HepG2 (cell line): ENCODE measurements around the gene FAM83G. TPM values are rescaled to one million over a fixed set of nuclear protein-coding genes. Genes with fewer than 3 reads are reported as not detected.

Experiments used
- FOXM1 ChIP-seq: sonication (generic); formaldehyde crosslinking; IDR thresholded peaks from 2 replicates; pipeline ENCODE4 v1.5.0; 2020; ENCODE audit warnings: missing genetic modification reagents
- LRRFIP1 ChIP-seq: sonication (generic); formaldehyde crosslinking; conservative IDR thresholded peaks from 2 replicates; pipeline ENCODE4 v1.4.0; 2020; ENCODE audit warnings: missing genetic modification reagents
- NCOA1 ChIP-seq: sonication (generic); formaldehyde crosslinking; IDR thresholded peaks from 2 replicates; pipeline ENCODE4 v1.9.0; 2021; ENCODE audit warnings: missing genetic modification reagents
- NCOA5 ChIP-seq: sonication (generic); formaldehyde crosslinking; IDR thresholded peaks from 2 replicates; pipeline ENCODE4 v1.4.0; 2020; ENCODE audit warnings: missing genetic modification reagents
- NR1H2 ChIP-seq: sonication (generic); formaldehyde crosslinking; IDR thresholded peaks from 2 replicates; pipeline ENCODE4 v1.8.1; 2022; ENCODE audit warnings: low read depth, missing genetic modification reagents, borderline replicate concordance
- PCBP2 ChIP-seq: fragments of 200-400 bp; formaldehyde crosslinking; optimal IDR thresholded peaks from 2 replicates; pipeline ENCODE3; 2018; ENCODE audit warnings: low read length, low read depth; ENCODE audit not compliant: poor library complexity, severe bottlenecking
- RARA ChIP-seq: IDR thresholded peaks from 2 replicates; pipeline ENCODE4 v1.6.1; 2016; ENCODE audit warnings: missing genetic modification reagents, missing compliant biosample characterization
- SNAPC5 ChIP-seq: sonication (generic); formaldehyde crosslinking; IDR thresholded peaks from 2 replicates; pipeline ENCODE4 v1.8.1; 2023; ENCODE audit warnings: mild to moderate bottlenecking, missing genetic modification reagents, borderline replicate concordance
- SSRP1 ChIP-seq: IDR thresholded peaks from 2 replicates; pipeline ENCODE4 v1.6.1; 2016; ENCODE audit warnings: control low read depth
- SUZ12 ChIP-seq: fragments of 150-350 bp; IDR thresholded peaks from 2 replicates; pipeline ENCODE4 v1.6.1; 2014; ENCODE audit warnings: low read depth, low read length
- TOPORS ChIP-seq: sonication (generic); formaldehyde crosslinking; IDR thresholded peaks from 2 replicates; pipeline ENCODE4 v1.8.0; 2023; ENCODE audit warnings: mild to moderate bottlenecking, missing genetic modification reagents
- XRCC5 ChIP-seq: fragments of 200-400 bp; formaldehyde crosslinking; optimal IDR thresholded peaks from 2 replicates; pipeline ENCODE3; 2017; ENCODE audit warnings: mild to moderate bottlenecking, low read length
- ZBTB34 ChIP-seq: sonication (generic); formaldehyde crosslinking; IDR thresholded peaks from 2 replicates; pipeline ENCODE4 v1.8.0; 2022; ENCODE audit warnings: mild to moderate bottlenecking, missing genetic modification reagents
- ZFP41 ChIP-seq: sonication (generic); formaldehyde crosslinking; IDR thresholded peaks from 2 replicates; pipeline ENCODE4 v1.4.0; 2020; ENCODE audit warnings: mild to moderate bottlenecking, missing genetic modification reagents, borderline replicate concordance
- ZFP82 ChIP-seq: sonication (generic); formaldehyde crosslinking; IDR thresholded peaks from 2 replicates; pipeline ENCODE4 v1.5.1; 2020; ENCODE audit warnings: mild to moderate bottlenecking, missing genetic modification reagents, borderline replicate concordance
- ZNF280D ChIP-seq: sonication (generic); formaldehyde crosslinking; IDR thresholded peaks from 2 replicates; pipeline ENCODE4 v1.5.1; 2020; ENCODE audit warnings: mild to moderate bottlenecking, missing genetic modification reagents
- ZNF563 ChIP-seq: sonication (generic); formaldehyde crosslinking; IDR thresholded peaks from 2 replicates; pipeline ENCODE4 v1.8.0; 2022; ENCODE audit warnings: mild to moderate bottlenecking, moderate library complexity, missing genetic modification reagents
- ZNF572 ChIP-seq: sonication (generic); formaldehyde crosslinking; IDR thresholded peaks from 2 replicates; pipeline ENCODE4 v1.5.1; 2020; ENCODE audit warnings: mild to moderate bottlenecking, missing genetic modification reagents
- ZNF615 ChIP-seq: sonication (generic); formaldehyde crosslinking; IDR thresholded peaks from 2 replicates; pipeline ENCODE4 v1.5.0; 2020; ENCODE audit warnings: mild to moderate bottlenecking, missing genetic modification reagents, borderline replicate concordance
- ZNF710 ChIP-seq: sonication (generic); formaldehyde crosslinking; IDR thresholded peaks from 2 replicates; pipeline ENCODE4 v1.5.0; 2020; ENCODE audit warnings: mild to moderate bottlenecking, missing genetic modification reagents, borderline replicate concordance
- ZNF781 ChIP-seq: sonication (generic); formaldehyde crosslinking; IDR thresholded peaks from 2 replicates; pipeline ENCODE4 v1.5.1; 2020; ENCODE audit warnings: borderline replicate concordance, mild to moderate bottlenecking, missing genetic modification reagents; ENCODE audit errors: not compliant biosample characterization
- polyA plus RNA-seq, 8 experiments: library from polyadenylated mRNA; depleted of rRNA in 3 of 8; stranded (reverse) in 7 of 8; unstranded in 1 of 8; fragments of >200 nt; fragmentation: Illumina TruSeq in 4 of 8; extraction: Trizol in 4 of 8; gene quantifications; 2 replicates each; pipeline versions ENCODE4 v1.2.1 to v1.2.3, GENCODE V29; 2011 to 2016; ENCODE audit warnings: low read depth in 4 of 8, missing spikeins in 1 of 8, mixed read lengths in 1 of 8; ENCODE audit not compliant: insufficient read depth in 1 of 8
- total RNA-seq, 5 experiments: library from RNA; depleted of rRNA; stranded (reverse); fragments of >200 nt; fragmentation: Illumina TruSeq; extraction: Trizol; gene quantifications; 2 replicates each; pipeline ENCODE4 v1.2.3, GENCODE V29; 2016; ENCODE audit warnings: low read depth in 1 of 5

Gene FAM83G
- total and polyA plus RNA-seq, 2 of the 13 experiments (the other 11 are each of a cell fraction or from before 2014, with no cell fraction given) = 13.7 to 18.6 TPM

- peak; percentile 41 for TF ChIP-seq ZNF781 (CRISPR knock-in tag)
- no peak for TF ChIP-seq NCOA5 (CRISPR knock-in tag)
- no peak for TF ChIP-seq XRCC5
- TF ChIP-seq NR1H2 (CRISPR knock-in tag) = no peak
- TF ChIP-seq LRRFIP1 (CRISPR knock-in tag) = no peak
- 0 out of 2 replicates have a peak, but pooled peaks have one; percentile 22 for TF ChIP-seq ZNF710 (CRISPR knock-in tag)
- TF ChIP-seq SNAPC5 = no peak
- TF ChIP-seq TOPORS (CRISPR knock-in tag) = no peak
- TF ChIP-seq ZNF615 (CRISPR knock-in tag) = no peak
- TF ChIP-seq FOXM1 (CRISPR knock-in tag) = no peak
- TF ChIP-seq NCOA1 (CRISPR knock-in tag) = no peak
- TF ChIP-seq ZFP41 (CRISPR knock-in tag) = no peak
- TF ChIP-seq ZNF563 = no peak
- 0 out of 2 replicates have a peak, but pooled peaks have one; percentile 22 for TF ChIP-seq ZNF280D
- TF ChIP-seq SSRP1 = no peak
- TF ChIP-seq ZBTB34 (CRISPR knock-in tag) = no peak
- peak; percentile 62 for TF ChIP-seq RARA (CRISPR knock-in tag)
- TF ChIP-seq ZNF572 = no peak
- no peak for TF ChIP-seq ZFP82 (CRISPR knock-in tag)
- TF ChIP-seq SUZ12 = no peak
- TF ChIP-seq PCBP2 = no peak
Measured at GRCh38 chr17:19010729-19011505, 6.4 kb upstream of the FAM83G start (continued).
